Smooth muscle cell (in vitro differentiated cells): ENCODE results near the gene GGA2. TPM values are rescaled to one million over a fixed set of nuclear protein-coding genes. Genes with fewer than 3 reads are reported as not detected.

Experiments
- DNase-seq: peaks from one replicate; lab custom pipeline; 2025; ENCODE audit not compliant: unreplicated experiment; lab: John Stamatoyannopoulos, UW
- H2AFZ ChIP-seq: fragments of 200-600 bp; sonication (generic); 2 replicates; pipeline ENCODE4 v1.6.0; 2016; ENCODE audit warnings: antibody characterized with exemption, low read depth, mild to moderate bottlenecking
- H3F3A ChIP-seq: fragments of 200-600 bp; sonication (generic); 2 replicates; pipeline ENCODE4 v1.6.0; 2017; ENCODE audit warnings: antibody characterized with exemption, low read depth
- H3K27ac ChIP-seq: fragments of 200-600 bp; sonication (generic); 2 replicates; pipeline ENCODE4 v1.5.1; 2016; ENCODE audit warnings: low read depth, mild to moderate bottlenecking
- H3K27me3 ChIP-seq: fragments of 200-600 bp; sonication (generic); 2 replicates; pipeline ENCODE4 v1.6.1; 2016; ENCODE audit warnings: low read depth, mild to moderate bottlenecking
- H3K36me3 ChIP-seq: fragments of 200-600 bp; sonication (generic); 2 replicates; pipeline ENCODE4 v1.5.1; 2016; ENCODE audit warnings: low read depth
- H3K4me1 ChIP-seq: fragments of 200-600 bp; sonication (generic); 2 replicates; pipeline ENCODE4 v1.5.1; 2016; ENCODE audit warnings: low read depth
- H3K4me2 ChIP-seq: fragments of 200-600 bp; sonication (generic); 2 replicates; pipeline ENCODE4 v1.6.0; 2016; ENCODE audit warnings: mild to moderate bottlenecking
- H3K4me3 ChIP-seq: fragments of 200-600 bp; sonication (generic); 2 replicates; pipeline ENCODE4 v1.5.1; 2016; ENCODE audit warnings: mild to moderate bottlenecking
- H3K79me2 ChIP-seq: fragments of 200-600 bp; sonication (generic); 2 replicates; pipeline ENCODE4 v1.6.0; 2016; ENCODE audit warnings: low read depth, mild to moderate bottlenecking
- H3K9ac ChIP-seq: fragments of 200-600 bp; sonication (generic); 2 replicates; pipeline ENCODE4 v1.6.0; 2016; ENCODE audit warnings: low read depth
- H3K9me3 ChIP-seq: fragments of 200-600 bp; sonication (generic); replicated peaks from 2 replicates; pipeline ENCODE4 v1.5.1; 2016; ENCODE audit warnings: low read depth
- H4K20me1 ChIP-seq: fragments of 200-600 bp; sonication (generic); 2 replicates; pipeline ENCODE4 v1.6.0; 2016; ENCODE audit warnings: low read depth
- WGBS: methylation state at CpG from one replicate; pipeline ENCODE4 v1.1.7; 2016; ENCODE audit warnings: low lambda C conversion rate; 5-methylcytosine and 5-hydroxymethylcytosine counted together
- polyA plus RNA-seq: library from polyadenylated mRNA; unstranded; fragments of >200 nt; fragmentation: Nextera tagmentation; extraction: Ambion mirVana; gene quantifications from 2 replicates; pipeline ENCODE4 v1.2.1, GENCODE V29; 2016
- total RNA-seq: library from RNA; depleted of rRNA; stranded (reverse); fragments of >200 nt; gene quantifications from 2 replicates; pipeline ENCODE4 v1.2.3, GENCODE V29; 2014
- TF ChIP-seq, protein P1 (sequence below): fragments of 200-600 bp; sonication (generic); IDR thresholded peaks from 2 replicates; pipeline ENCODE4 v1.5.1; 2017; ENCODE audit warnings: borderline replicate concordance, mild to moderate bottlenecking, antibody characterized with exemption; ENCODE audit not compliant: insufficient read depth, poor library complexity, severe bottlenecking

The GGA2 gene
- total and polyA plus RNA-seq, 2 experiments from 2014 or later, result 32.2 to 42.5 TPM

DNA sequence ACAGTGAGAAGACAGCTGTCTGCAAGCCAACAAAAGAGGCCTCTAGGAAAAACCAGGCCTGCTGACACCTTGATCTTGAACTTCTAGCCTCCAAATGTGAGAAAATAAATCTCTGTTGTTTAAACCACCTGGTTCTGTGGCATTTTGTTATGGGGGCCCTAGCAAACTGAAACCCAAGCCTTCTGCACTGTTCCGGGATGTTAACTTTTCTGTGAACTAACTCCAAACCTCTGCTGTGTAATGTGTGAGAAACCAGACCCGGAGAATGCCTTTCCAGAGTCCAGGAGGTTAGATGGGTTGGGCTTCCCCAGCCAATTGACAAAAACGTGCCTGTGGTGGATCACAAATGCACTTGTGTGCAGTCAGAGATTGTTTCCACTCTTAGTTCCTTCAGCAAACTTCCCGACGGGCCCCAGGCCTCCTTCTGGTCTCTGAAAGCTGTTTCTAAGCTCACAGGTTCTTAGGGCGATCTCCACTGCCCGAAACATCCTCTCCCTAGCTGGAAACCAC, 13.6 kb upstream of the GGA2 start:
- H2AFZ ChIP-seq, result no peak overlapping the region
- H3F3A ChIP-seq, result no peaks in the 10 kb centered on the region
- H3K36me3 ChIP-seq, result peaks cover 4% of the 10 kb centered on the region
- H4K20me1 ChIP-seq, result no peaks in the 10 kb centered on the region
- no peak overlapping the region for H3K9ac ChIP-seq
- H3K9me3 ChIP-seq, result no peaks in the 10 kb centered on the region
- no peaks in the 10 kb centered on the region for H3K27me3 ChIP-seq
- H3K4me3 ChIP-seq, result no peak overlapping the region
- DNase-seq, result no peak
- H3K79me2 ChIP-seq, result no peaks in the 10 kb centered on the region
- WGBS, result 97% methylated on average over 7 of the region's 7 CpGs
- no peaks in the 10 kb centered on the region for H3K4me1 ChIP-seq
- TF ChIP-seq, protein P1, sequence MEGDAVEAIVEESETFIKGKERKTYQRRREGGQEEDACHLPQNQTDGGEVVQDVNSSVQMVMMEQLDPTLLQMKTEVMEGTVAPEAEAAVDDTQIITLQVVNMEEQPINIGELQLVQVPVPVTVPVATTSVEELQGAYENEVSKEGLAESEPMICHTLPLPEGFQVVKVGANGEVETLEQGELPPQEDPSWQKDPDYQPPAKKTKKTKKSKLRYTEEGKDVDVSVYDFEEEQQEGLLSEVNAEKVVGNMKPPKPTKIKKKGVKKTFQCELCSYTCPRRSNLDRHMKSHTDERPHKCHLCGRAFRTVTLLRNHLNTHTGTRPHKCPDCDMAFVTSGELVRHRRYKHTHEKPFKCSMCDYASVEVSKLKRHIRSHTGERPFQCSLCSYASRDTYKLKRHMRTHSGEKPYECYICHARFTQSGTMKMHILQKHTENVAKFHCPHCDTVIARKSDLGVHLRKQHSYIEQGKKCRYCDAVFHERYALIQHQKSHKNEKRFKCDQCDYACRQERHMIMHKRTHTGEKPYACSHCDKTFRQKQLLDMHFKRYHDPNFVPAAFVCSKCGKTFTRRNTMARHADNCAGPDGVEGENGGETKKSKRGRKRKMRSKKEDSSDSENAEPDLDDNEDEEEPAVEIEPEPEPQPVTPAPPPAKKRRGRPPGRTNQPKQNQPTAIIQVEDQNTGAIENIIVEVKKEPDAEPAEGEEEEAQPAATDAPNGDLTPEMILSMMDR, result no peak
- H3K4me2 ChIP-seq, result no peak overlapping the region
- no peak overlapping the region for H3K27ac ChIP-seq

DNA sequence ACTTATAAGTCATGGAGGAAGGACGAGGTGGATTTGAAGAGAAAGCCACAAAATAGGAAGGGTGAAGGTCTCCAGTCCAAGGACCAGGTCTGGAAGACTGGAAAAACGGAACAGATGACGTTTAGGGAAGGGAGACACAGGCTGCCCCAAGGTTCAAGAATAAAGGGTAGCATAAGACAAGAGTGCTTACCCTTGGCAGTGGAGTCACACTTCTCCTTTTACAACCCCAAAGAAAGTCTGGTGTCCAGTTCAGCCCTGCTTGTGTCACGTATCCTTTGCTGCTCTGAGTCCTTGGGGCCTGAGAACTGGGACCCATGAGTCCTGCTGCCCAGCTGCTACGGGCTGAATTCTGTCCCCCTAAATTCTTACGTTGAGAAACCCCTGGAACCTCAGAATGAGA, 13.0 kb upstream of the GGA2 start:
- H3K4me2 ChIP-seq, result no peak overlapping the region
- no peaks in the 10 kb centered on the region for H3K4me1 ChIP-seq
- DNase-seq, result no peak
- H3K9ac ChIP-seq, result no peak overlapping the region
- no peak overlapping the region for H3K27ac ChIP-seq
- H3F3A ChIP-seq, result no peaks in the 10 kb centered on the region
- no peak overlapping the region for H3K4me3 ChIP-seq
- no peaks in the 10 kb centered on the region for H3K9me3 ChIP-seq
- 96% methylated on average over 6 of the region's 6 CpGs for WGBS
- TF ChIP-seq, protein P1, result no peak
- no peak overlapping the region for H2AFZ ChIP-seq
- no peaks in the 10 kb centered on the region for H3K79me2 ChIP-seq
- no peaks in the 10 kb centered on the region for H3K27me3 ChIP-seq
- H3K36me3 ChIP-seq, result no peaks in the 10 kb centered on the region
- no peaks in the 10 kb centered on the region for H4K20me1 ChIP-seq

DNA sequence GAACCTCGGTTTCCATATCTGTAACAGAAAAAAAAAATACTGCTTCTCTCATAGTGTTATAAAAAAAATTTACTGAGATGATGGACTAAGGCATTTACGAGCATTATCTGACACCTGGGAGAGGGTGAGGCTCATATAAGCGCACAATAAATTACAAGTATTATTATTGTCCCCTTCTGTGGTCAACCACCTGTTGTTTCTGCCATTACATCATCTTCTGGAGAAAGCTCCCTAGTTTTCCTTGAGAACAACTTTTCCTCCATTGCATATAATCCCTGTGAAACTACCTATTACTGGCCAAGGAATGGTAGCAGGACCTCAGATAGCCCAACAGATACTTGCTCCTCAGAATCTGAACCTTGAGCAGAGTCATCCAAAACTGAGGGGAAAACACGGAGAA, 11.7 kb upstream of the GGA2 start:
- no peak for DNase-seq
- 96% methylated on average over 4 of the region's 4 CpGs for WGBS
- H3K27ac ChIP-seq, result no peak overlapping the region
- H2AFZ ChIP-seq, result no peak overlapping the region
- H3K9me3 ChIP-seq, result no peaks in the 10 kb centered on the region
- no peaks in the 10 kb centered on the region for H3F3A ChIP-seq
- H3K36me3 ChIP-seq, result no peaks in the 10 kb centered on the region
- H3K9ac ChIP-seq, result no peak overlapping the region
- H4K20me1 ChIP-seq, result no peaks in the 10 kb centered on the region
- H3K4me2 ChIP-seq, result no peak overlapping the region
- TF ChIP-seq, protein P1, result no peak
- H3K4me1 ChIP-seq, result no peaks in the 10 kb centered on the region
- no peaks in the 10 kb centered on the region for H3K27me3 ChIP-seq
- no peak overlapping the region for H3K4me3 ChIP-seq
- no peaks in the 10 kb centered on the region for H3K79me2 ChIP-seq

DNA sequence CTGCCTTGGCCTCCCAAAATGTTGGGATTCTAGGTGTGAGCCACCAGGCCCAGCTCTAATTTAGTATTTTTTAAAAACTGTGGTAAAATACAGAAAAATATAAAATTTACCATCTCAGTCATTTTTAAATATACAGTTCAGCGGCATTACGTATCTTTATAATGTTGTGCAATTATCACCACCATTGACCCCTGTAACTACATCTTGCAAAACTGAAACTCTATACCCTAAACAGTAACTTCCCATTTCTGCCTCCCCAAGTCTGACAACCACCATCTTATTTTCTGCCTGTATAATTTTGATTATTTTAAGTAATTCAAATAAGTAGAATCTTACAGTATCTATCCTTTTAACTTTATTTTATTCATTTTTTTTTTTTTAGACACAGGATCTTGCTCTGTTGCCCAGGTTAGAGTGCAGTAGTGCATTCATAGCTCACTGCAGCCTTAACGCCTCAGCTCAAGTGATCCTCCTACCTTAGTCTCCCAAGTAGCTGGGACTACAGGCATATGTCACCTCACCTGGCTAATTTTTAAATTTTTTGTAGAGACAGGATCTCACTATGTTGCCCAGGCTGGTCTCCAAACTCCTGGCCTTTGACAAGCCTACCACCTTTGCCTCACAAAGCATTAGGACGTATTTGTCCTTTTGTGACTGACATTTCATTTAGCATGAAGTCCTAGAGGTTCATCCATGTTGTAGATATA, 10.9 kb upstream of the GGA2 start:
- Histone ChIP-seq H3K79me2 (no peaks in the 10 kb centered on the region), H3K27ac (no peak overlapping the region), H3K36me3 (no peaks in the 10 kb centered on the region), H4K20me1 (no peaks in the 10 kb centered on the region), H3K9me3 (no peaks in the 10 kb centered on the region), H3K27me3 (no peaks in the 10 kb centered on the region), H3K4me3 (no peak overlapping the region), H3K9ac (no peak overlapping the region), H3K4me2 (no peak overlapping the region), H3F3A (no peaks in the 10 kb centered on the region), H2AFZ (no peak overlapping the region), H3K4me1 (no peaks in the 10 kb centered on the region)
- DNase-seq, result no peak
- WGBS, result 72% methylated on average over 4 of the region's 4 CpGs
- TF ChIP-seq, protein P1, result no peak
